Measurements from ENCODE around the gene APELA.
"Not testable (repeated sequence)": the region's sequence is repeated elsewhere in the genome, so short reads cannot be mapped to it uniquely, and the experiment has no call there.

Gene APELA

DNA sequence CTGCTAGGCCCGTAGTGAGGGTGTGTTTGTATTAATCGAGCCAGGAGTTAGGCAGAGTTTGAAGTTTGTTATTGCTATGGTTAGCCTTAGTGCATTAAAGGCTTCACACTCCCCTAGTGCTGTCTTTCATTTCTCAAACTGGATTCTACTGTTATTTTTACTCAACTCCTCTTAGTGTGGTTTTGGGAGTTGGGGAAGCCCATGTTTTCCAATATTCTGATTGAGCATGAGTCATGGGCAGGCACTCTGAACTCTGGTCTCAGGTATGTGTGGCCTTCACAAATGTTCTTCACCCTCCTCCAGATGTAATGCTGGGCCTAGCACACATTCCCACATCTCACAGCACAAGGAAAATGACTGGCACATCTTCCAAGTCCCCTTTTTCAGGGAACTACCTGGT lies 50.1 kb downstream of the APELA start:
- not testable (repeated sequence) for H3K36me3 ChIP-seq (ENCODE audit: control insufficient read depth, insufficient read depth, low read length, severe bottlenecking); H3K9ac ChIP-seq (ENCODE audit: low read length); H3K27me3 ChIP-seq (replicated peaks; ENCODE audit: control insufficient read depth, insufficient read depth, low read length); DNase-seq (ENCODE audit: low read depth); H3K9me3 ChIP-seq (ENCODE audit: control insufficient read depth, low read length); H3K4me3 ChIP-seq (ENCODE audit: low read length)
- H3K4me1 ChIP-seq (ENCODE audit: control insufficient read depth, insufficient read depth, low read length) = peaks cover 12% of the 10 kb centered on the region

DNA sequence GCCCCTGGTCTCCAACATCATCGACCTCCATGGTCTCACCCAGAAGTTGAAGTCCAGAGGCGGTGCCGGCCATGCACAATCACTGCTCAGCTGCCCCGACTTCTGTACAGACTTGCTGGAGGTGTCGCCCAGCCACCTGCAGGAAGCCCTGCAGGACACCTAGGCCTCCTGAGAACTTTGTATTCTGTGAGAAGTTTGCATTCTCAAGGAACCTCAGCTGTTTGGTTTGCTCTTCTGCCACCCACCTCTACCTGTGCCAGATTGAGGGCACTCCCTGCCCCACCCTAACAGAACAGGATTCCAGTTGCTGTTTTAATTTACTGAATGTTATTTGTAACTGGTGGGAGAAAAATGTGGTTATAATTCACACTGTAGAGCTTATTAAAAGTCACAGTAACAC lies 53.7 kb downstream of the APELA start:
- DNase-seq (ENCODE audit: low read depth) = no peak
- no peak overlapping the region for H3K9ac ChIP-seq (ENCODE audit: low read length)
- H3K4me3 ChIP-seq (ENCODE audit: low read length) = no peak overlapping the region
- H3K27me3 ChIP-seq (replicated peaks; ENCODE audit: control insufficient read depth, insufficient read depth, low read length) = no peaks in the 10 kb centered on the region
- peaks cover 12% of the 10 kb centered on the region for H3K4me1 ChIP-seq (ENCODE audit: control insufficient read depth, insufficient read depth, low read length)
- no peaks in the 10 kb centered on the region for H3K9me3 ChIP-seq (ENCODE audit: control insufficient read depth, low read length)
- no peaks in the 10 kb centered on the region for H3K36me3 ChIP-seq (ENCODE audit: control insufficient read depth, insufficient read depth, low read length, severe bottlenecking)

GRCh38 chr4:164931551-164932324 lies 54.8 kb downstream of the APELA start:
- Histone ChIP-seq H3K9ac (ENCODE audit: low read length) (no peak overlapping the region), H3K4me1 (ENCODE audit: control insufficient read depth, insufficient read depth, low read length) (peaks cover 3% of the 10 kb centered on the region), H3K27me3 (replicated peaks; ENCODE audit: control insufficient read depth, insufficient read depth, low read length) (no peaks in the 10 kb centered on the region), H3K9me3 (ENCODE audit: control insufficient read depth, low read length) (no peaks in the 10 kb centered on the region), H3K36me3 (ENCODE audit: control insufficient read depth, insufficient read depth, low read length, severe bottlenecking) (no peaks in the 10 kb centered on the region), H3K4me3 (ENCODE audit: low read length) (no peak overlapping the region)
- DNase-seq (ENCODE audit: low read depth) = no peak

- Histone ChIP-seq H3K27me3 (replicated peaks; ENCODE audit: control insufficient read depth, insufficient read depth, low read length) (no peaks in the 10 kb centered on the region), H3K36me3 (ENCODE audit: control insufficient read depth, insufficient read depth, low read length, severe bottlenecking) (no peaks in the 10 kb centered on the region), H3K9me3 (ENCODE audit: control insufficient read depth, low read length) (no peaks in the 10 kb centered on the region), H3K4me1 (ENCODE audit: control insufficient read depth, insufficient read depth, low read length) (peaks cover 10% of the 10 kb centered on the region), H3K4me3 (ENCODE audit: low read length) (no peak overlapping the region), H3K9ac (ENCODE audit: low read length) (no peak overlapping the region)
- DNase-seq (ENCODE audit: low read depth) = no peak
These were observed 56.3 kb downstream of the APELA start for GRCh38 chr4:164933244-164933643.

DNA sequence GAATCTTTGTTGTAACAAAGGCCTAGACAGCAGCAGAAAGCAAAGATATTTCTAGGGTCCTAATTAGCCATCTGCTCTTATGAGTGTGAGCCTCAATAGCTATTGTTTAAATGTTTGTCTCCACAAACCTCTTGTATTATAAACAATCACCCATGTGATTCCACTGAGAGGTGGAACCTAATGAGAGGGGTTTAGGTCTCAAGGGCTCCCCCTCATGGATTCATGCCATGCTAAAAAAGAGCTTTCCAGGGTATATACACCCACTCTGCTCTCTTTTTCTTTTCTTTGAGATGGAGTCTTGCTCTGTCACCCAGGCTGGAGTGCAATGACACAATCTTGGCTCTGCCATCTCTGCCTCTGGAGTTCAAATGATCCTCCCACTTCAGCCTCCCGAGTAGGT lies 58.4 kb downstream of the APELA start:
- Histone ChIP-seq H3K9me3 (ENCODE audit: control insufficient read depth, low read length) (no peaks in the 10 kb centered on the region), H3K4me1 (ENCODE audit: control insufficient read depth, insufficient read depth, low read length) (peaks cover 10% of the 10 kb centered on the region), H3K9ac (ENCODE audit: low read length) (no peak overlapping the region), H3K36me3 (ENCODE audit: control insufficient read depth, insufficient read depth, low read length, severe bottlenecking) (no peaks in the 10 kb centered on the region), H3K4me3 (ENCODE audit: low read length) (no peak overlapping the region), H3K27me3 (replicated peaks; ENCODE audit: control insufficient read depth, insufficient read depth, low read length) (no peaks in the 10 kb centered on the region)
- DNase-seq (ENCODE audit: low read depth) = no peak

- not testable (repeated sequence) for H3K9me3 ChIP-seq (ENCODE audit: control insufficient read depth, low read length); H3K27me3 ChIP-seq (replicated peaks; ENCODE audit: control insufficient read depth, insufficient read depth, low read length); H3K36me3 ChIP-seq (ENCODE audit: control insufficient read depth, insufficient read depth, low read length, severe bottlenecking); DNase-seq (ENCODE audit: low read depth); H3K4me3 ChIP-seq (ENCODE audit: low read length); H3K9ac ChIP-seq (ENCODE audit: low read length)
- peaks cover 10% of the 10 kb centered on the region for H3K4me1 ChIP-seq (ENCODE audit: control insufficient read depth, insufficient read depth, low read length)
These were observed 59.1 kb downstream of the APELA start for GRCh38 chr4:164935865-164936606.

DNA sequence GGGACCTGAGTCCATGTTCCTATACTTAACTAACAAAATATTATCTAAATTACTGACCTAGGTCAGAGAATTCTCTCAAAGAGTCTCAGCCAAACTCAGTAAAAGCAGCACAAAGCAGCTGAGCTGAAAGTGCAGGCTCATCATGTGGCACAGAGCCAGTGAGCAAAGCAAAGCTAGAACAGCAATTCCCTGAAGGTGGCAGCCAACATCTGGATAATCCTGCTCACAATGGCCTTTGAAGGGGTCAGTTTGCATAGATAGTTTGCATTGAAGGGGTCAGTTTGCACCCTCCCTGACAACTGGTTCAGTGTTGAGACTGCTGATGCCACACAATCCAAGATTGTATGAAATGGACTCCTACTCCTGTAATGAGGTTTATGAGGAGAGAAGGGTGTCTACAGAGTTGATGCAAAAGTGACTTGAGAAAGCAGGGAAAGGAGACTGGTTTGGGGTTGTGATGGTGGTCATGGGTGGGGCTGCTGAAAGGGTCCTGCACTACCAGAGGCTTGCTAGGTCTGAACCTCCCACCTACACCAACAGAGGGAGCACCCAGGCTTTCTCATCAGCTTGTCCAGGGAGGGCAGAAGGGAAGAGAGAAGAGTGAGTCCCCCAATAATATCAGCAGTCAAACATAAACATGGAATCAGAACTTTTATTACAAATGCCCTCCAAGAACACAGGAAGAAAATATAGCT lies 60.7 kb downstream of the APELA start:
- peaks cover 10% of the 10 kb centered on the region for H3K4me1 ChIP-seq (ENCODE audit: control insufficient read depth, insufficient read depth, low read length)
- no peaks in the 10 kb centered on the region for H3K27me3 ChIP-seq (replicated peaks; ENCODE audit: control insufficient read depth, insufficient read depth, low read length)
- H3K9me3 ChIP-seq (ENCODE audit: control insufficient read depth, low read length) = no peaks in the 10 kb centered on the region
- DNase-seq (ENCODE audit: low read depth) = peak; percentile 25
- no peaks in the 10 kb centered on the region for H3K36me3 ChIP-seq (ENCODE audit: control insufficient read depth, insufficient read depth, low read length, severe bottlenecking)
- H3K9ac ChIP-seq (ENCODE audit: low read length) = no peak overlapping the region
- H3K4me3 ChIP-seq (ENCODE audit: low read length) = no peak overlapping the region

- Histone ChIP-seq H3K27me3 (replicated peaks; ENCODE audit: control insufficient read depth, insufficient read depth, low read length) (peaks cover 16% of the 10 kb centered on the region), H3K9me3 (ENCODE audit: control insufficient read depth, low read length) (no peaks in the 10 kb centered on the region), H3K36me3 (ENCODE audit: control insufficient read depth, insufficient read depth, low read length, severe bottlenecking) (no peaks in the 10 kb centered on the region), H3K4me1 (ENCODE audit: control insufficient read depth, insufficient read depth, low read length) (peaks cover under 1% of the 10 kb centered on the region), H3K4me3 (ENCODE audit: low read length) (no peak overlapping the region), H3K9ac (ENCODE audit: low read length) (no peak overlapping the region)
- no peak for DNase-seq (ENCODE audit: low read depth)
These were observed 66.2 kb downstream of the APELA start for GRCh38 chr4:164943192-164943591.

DNA sequence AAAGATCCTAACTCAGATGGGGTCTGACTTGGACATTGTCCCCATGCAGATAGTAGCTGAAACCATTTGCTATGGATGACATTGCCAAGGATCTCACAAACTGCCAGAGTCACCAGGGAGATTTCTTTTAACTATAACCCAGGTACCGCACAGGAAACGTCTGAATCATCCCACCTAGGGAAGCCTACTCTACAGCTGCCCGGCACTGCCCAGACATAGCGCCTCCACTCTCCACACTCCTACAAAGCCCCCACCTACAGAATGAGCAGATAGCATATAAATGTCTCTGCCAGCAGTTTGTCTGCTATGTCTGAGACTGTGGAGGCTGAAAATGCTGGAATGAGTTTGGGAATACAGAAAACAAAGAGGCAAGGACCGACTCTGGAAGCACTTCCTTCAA lies 68.2 kb downstream of the APELA start:
- no peak for DNase-seq (ENCODE audit: low read depth)

DNA sequence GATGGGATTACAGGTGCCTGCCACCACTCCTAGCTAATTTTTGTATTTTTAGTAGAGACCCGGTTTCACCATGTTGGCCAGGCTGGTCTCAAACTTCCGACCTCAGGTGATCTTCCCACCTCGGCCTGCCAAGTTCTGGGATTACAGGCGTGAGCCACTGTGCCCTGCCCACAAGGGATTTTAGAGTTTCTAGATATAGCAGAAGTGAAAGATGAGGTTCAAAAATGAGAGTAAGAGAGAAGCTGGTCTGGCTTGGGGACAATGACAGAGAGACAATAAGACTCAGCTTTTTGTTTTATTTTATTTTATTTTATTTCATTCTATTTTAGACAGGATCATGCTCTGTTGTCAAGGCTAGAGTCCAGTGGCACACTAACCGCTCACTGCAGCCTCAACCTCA lies 69.8 kb downstream of the APELA start:
- no peak for DNase-seq (ENCODE audit: low read depth)
- Histone ChIP-seq H3K9me3 (ENCODE audit: control insufficient read depth, low read length) (no peaks in the 10 kb centered on the region), H3K4me3 (ENCODE audit: low read length) (no peak overlapping the region), H3K27me3 (replicated peaks; ENCODE audit: control insufficient read depth, insufficient read depth, low read length) (peaks cover 16% of the 10 kb centered on the region), H3K9ac (ENCODE audit: low read length) (no peak overlapping the region), H3K36me3 (ENCODE audit: control insufficient read depth, insufficient read depth, low read length, severe bottlenecking) (no peaks in the 10 kb centered on the region), H3K4me1 (ENCODE audit: control insufficient read depth, insufficient read depth, low read length) (no peaks in the 10 kb centered on the region)

More for the DNA sequence above, 68.2 kb downstream of the APELA start:
- no peaks in the 10 kb centered on the region for H3K36me3 ChIP-seq (ENCODE audit: control insufficient read depth, insufficient read depth, low read length, severe bottlenecking)
- H3K4me3 ChIP-seq (ENCODE audit: low read length) = no peak overlapping the region
- H3K9ac ChIP-seq (ENCODE audit: low read length) = no peak overlapping the region
- H3K27me3 ChIP-seq (replicated peaks; ENCODE audit: control insufficient read depth, insufficient read depth, low read length) = peaks cover 16% of the 10 kb centered on the region
- H3K9me3 ChIP-seq (ENCODE audit: control insufficient read depth, low read length) = no peaks in the 10 kb centered on the region
- no peaks in the 10 kb centered on the region for H3K4me1 ChIP-seq (ENCODE audit: control insufficient read depth, insufficient read depth, low read length)

Measured in adipocyte (in vitro differentiated cells).